OCI-LY3 (cell line): ENCODE results near the gene DHRSX.
"Not testable (repeated sequence)": the region's sequence is repeated elsewhere in the genome, so short reads cannot be mapped to it uniquely, and the experiment has no call there.

Experiments
- H2AFZ ChIP-seq: fragments of 200-600, 300-600 bp; shearing (Covaris generic); 2 replicates; pipeline ENCODE4 v1.6.0; 2014; ENCODE audit warnings: antibody characterized with exemption, low read depth, low read length
- H3K27ac ChIP-seq: fragments of 200-600, 300-600 bp; sonication (generic); 2 replicates; pipeline ENCODE4 v1.5.1; 2014; ENCODE audit warnings: mild to moderate bottlenecking, low read length, moderate library complexity, mixed read lengths
- H3K27me3 ChIP-seq: fragments of 200-600, 300-600 bp; sonication (generic); 2 replicates; pipeline ENCODE4 v1.6.1; 2014; ENCODE audit warnings: low read depth, low read length, mixed read lengths
- H3K36me3 ChIP-seq: fragments of 200-600, 300-600 bp; sonication (generic); replicated peaks from 2 replicates; pipeline ENCODE3; 2014; ENCODE audit warnings: low read depth, low read length, mixed read lengths
- H3K4me1 ChIP-seq: fragments of 300-600, 200-600 bp; sonication (generic); 2 replicates; pipeline ENCODE4 v1.6.1; 2014; ENCODE audit warnings: low read length, mixed read lengths
- H3K4me2 ChIP-seq: fragments of 200-600, 300-600 bp; sonication (generic); 2 replicates; pipeline ENCODE4 v1.6.1; 2014; ENCODE audit warnings: low read length, mixed read lengths
- H3K4me3 ChIP-seq: fragments of 300-600, 200-600 bp; sonication (generic); 2 replicates; pipeline ENCODE4 v1.5.1; 2014; ENCODE audit warnings: antibody characterized with exemption, mild to moderate bottlenecking, low read length, moderate library complexity
- H3K79me2 ChIP-seq: fragments of 300-600, 200-600 bp; shearing (Covaris generic); 2 replicates; pipeline ENCODE4 v1.6.1; 2014; ENCODE audit warnings: mild to moderate bottlenecking, low read length, mixed read lengths
- H3K9ac ChIP-seq: fragments of 300-600, 200-600 bp; shearing (Covaris generic); 2 replicates; pipeline ENCODE4 v1.6.0; 2014; ENCODE audit warnings: mild to moderate bottlenecking, low read length, moderate library complexity
- H3K9me3 ChIP-seq: fragments of 200-600, 300-600 bp; shearing (Covaris generic); 2 replicates; pipeline ENCODE4 v1.6.1; 2014; ENCODE audit warnings: low read length, mixed read lengths; ENCODE audit not compliant: insufficient read depth
- H4K20me1 ChIP-seq: fragments of 200-600, 300-600 bp; sonication (generic); 2 replicates; pipeline ENCODE4 v1.6.1; 2016; ENCODE audit warnings: low read length, mixed read lengths; ENCODE audit not compliant: insufficient read depth
- EZH2phosphoT487 ChIP-seq: fragments of 200-600 bp; shearing (Covaris generic); IDR thresholded peaks from 2 replicates; pipeline ENCODE4 v1.6.1; 2018; ENCODE audit warnings: antibody characterized with exemption, mixed run types, low read depth
- TF ChIP-seq, protein P1 (sequence below): fragments of 200-600, 300-600 bp; sonication (generic); IDR thresholded peaks from 2 replicates; pipeline ENCODE4 v1.5.1; 2014; ENCODE audit warnings: antibody characterized with exemption, low read length, low read depth

Gene DHRSX

DNA sequence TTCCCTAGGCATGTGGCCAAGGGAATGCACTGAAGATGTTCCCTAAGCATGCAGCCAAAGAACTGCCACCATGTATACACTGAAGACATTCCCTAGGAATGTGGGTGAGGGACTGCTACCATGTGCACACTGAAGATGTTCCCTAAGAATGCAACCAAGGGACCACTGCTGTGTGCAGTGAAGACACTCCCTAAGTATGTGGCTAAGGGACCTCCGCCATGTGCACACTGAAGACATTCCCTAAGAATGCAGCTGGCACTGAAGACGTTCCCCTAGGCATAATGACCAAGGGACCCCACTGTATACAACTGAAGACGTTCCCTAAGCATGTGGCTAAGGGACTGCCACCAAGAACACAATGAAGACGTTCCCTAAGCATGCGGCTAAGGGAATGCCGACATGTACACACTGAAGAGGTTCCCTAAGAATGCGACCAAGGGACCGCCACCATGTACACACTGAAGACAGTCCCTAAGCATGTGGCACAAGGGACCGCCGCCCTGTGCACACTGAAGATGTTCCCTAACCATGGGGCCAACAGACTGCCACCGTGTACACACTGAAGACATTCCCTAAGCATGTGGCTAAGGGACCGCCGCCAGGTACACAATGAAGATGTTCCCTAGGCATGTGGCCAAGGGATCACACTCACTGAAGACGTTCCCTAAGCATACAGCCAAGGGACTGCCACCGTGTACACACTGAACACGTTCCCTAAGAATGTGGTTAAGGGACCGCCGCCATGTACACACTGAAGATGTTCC lies 25.6 kb downstream of the DHRSX start:
- H3K79me2 ChIP-seq, result peaks cover 92% of the 10 kb centered on the region
- peaks cover 71% of the 10 kb centered on the region for H4K20me1 ChIP-seq

DNA sequence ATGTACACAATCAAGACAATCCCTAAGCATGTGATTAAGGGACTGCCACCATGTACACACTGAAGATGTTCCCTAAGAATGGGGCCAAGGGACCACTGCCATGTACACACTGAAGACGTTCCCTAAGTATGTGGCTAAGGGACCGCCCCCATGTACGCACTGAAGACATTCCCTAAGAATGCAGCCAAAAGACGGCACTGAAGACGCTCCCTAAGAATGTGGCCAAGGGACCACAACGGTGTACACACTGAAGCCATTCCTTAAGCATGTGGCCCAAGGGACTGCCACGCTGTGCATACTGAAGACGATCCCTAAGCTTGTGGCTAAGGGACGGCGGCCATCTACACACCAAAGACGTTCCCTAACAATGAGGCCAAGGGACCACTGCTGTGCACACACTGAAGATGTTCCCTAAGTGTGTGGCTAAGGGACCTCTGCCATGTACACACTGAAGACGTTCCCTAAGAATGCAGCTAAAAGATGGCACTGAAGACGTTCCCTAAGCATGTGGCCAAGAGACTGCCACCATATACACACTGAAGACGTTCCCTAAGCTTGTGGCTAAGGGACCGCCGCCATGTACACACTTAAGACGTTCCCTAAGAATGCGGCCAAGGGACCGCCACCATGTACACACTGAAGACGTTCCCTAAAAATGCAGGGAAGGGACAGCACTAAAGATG lies 26.4 kb downstream of the DHRSX start:
- H4K20me1 ChIP-seq, result peaks cover 69% of the 10 kb centered on the region

More for the DNA sequence above, 25.6 kb downstream of the DHRSX start:
- Histone ChIP-seq H3K9me3 (no peaks in the 10 kb centered on the region), H3K9ac (no peak overlapping the region), H3K4me1 (no peaks in the 10 kb centered on the region), H2AFZ (no peak overlapping the region), H3K27me3 (no peaks in the 10 kb centered on the region), H3K27ac (no peak overlapping the region), H3K4me2 (no peak overlapping the region), H3K36me3 (peaks cover 18% of the 10 kb centered on the region), H3K4me3 (no peak overlapping the region)
- TF ChIP-seq EZH2phosphoT487, result no peak
- TF ChIP-seq, protein P1, sequence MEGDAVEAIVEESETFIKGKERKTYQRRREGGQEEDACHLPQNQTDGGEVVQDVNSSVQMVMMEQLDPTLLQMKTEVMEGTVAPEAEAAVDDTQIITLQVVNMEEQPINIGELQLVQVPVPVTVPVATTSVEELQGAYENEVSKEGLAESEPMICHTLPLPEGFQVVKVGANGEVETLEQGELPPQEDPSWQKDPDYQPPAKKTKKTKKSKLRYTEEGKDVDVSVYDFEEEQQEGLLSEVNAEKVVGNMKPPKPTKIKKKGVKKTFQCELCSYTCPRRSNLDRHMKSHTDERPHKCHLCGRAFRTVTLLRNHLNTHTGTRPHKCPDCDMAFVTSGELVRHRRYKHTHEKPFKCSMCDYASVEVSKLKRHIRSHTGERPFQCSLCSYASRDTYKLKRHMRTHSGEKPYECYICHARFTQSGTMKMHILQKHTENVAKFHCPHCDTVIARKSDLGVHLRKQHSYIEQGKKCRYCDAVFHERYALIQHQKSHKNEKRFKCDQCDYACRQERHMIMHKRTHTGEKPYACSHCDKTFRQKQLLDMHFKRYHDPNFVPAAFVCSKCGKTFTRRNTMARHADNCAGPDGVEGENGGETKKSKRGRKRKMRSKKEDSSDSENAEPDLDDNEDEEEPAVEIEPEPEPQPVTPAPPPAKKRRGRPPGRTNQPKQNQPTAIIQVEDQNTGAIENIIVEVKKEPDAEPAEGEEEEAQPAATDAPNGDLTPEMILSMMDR, result no peak

DNA sequence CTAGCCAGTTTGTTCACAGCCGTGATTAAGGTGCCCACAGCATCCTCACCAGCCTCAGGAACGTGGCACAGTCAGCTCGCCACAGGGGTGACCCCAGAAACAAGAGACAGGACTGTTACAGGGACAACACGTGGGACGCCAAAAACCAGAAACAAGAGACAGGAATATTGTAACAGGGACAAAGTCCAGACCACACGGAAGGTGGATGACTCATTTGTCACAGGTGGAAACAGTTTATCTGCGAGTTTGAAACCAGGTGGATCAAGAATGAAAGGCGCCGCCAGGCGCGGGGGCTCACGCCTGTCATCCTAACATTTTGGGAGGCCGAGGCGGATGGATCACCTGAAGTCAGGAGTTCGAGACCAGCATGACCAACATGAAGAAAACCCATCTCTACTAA lies 27.7 kb downstream of the DHRSX start:
- not testable (repeated sequence) for H3K27ac ChIP-seq, H3K4me3 ChIP-seq, H2AFZ ChIP-seq, H3K4me2 ChIP-seq, H3K9ac ChIP-seq, H3K9me3 ChIP-seq, H3K4me1 ChIP-seq, H3K27me3 ChIP-seq
- peaks cover 18% of the 10 kb centered on the region for H3K36me3 ChIP-seq
- H4K20me1 ChIP-seq, result peaks cover 69% of the 10 kb centered on the region
- H3K79me2 ChIP-seq, result peaks cover 92% of the 10 kb centered on the region

More for the DNA sequence above, 26.4 kb downstream of the DHRSX start:
- Histone ChIP-seq H3K36me3 (peaks cover 19% of the 10 kb centered on the region), H3K27me3 (no peaks in the 10 kb centered on the region), H3K79me2 (peaks cover 92% of the 10 kb centered on the region), H2AFZ (no peak overlapping the region), H3K4me2 (no peak overlapping the region), H3K4me1 (no peaks in the 10 kb centered on the region), H3K4me3 (no peak overlapping the region), H3K27ac (no peak overlapping the region), H3K9ac (no peak overlapping the region), H3K9me3 (no peaks in the 10 kb centered on the region)
- no peak for TF ChIP-seq EZH2phosphoT487
- TF ChIP-seq, protein P1, result no peak

DNA sequence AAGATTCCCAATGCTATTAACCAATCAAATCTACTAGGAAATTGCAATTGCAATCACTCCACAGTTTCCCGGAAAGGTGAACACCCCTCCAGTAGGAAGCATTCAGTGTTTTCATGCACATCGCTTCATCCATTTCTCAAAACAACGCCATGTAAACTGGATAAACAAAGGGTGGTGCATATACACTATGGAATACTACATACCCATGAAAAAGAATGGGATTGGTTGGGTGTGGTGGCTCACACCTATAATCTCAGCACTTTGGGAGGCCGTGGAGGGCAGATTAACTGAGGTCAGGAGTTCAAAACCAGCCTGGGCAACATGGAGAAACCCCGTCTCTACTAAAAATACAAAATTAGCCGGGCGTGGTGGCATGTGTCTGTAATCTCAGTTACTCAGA lies 29.1 kb downstream of the DHRSX start:
- Histone ChIP-seq H3K79me2 (peaks cover 91% of the 10 kb centered on the region), H3K36me3 (peaks cover 18% of the 10 kb centered on the region), H3K9me3 (no peaks in the 10 kb centered on the region), H3K27ac (no peak overlapping the region), H3K4me2 (no peak overlapping the region), H4K20me1 (peaks cover 72% of the 10 kb centered on the region), H3K9ac (no peak overlapping the region), H2AFZ (no peak overlapping the region), H3K27me3 (no peaks in the 10 kb centered on the region), H3K4me3 (no peak overlapping the region), H3K4me1 (no peaks in the 10 kb centered on the region)
- no peak for TF ChIP-seq EZH2phosphoT487
- TF ChIP-seq, protein P1, result no peak

GRCh38 chrX:2471126-2471525 lies 29.6 kb downstream of the DHRSX start:
- Histone ChIP-seq H3K79me2 (peaks cover 91% of the 10 kb centered on the region), H4K20me1 (peaks cover 73% of the 10 kb centered on the region), H3K36me3 (peaks cover 18% of the 10 kb centered on the region)
- not testable (repeated sequence) for H3K4me3 ChIP-seq, H2AFZ ChIP-seq, H3K27me3 ChIP-seq, H3K9ac ChIP-seq, H3K9me3 ChIP-seq, H3K27ac ChIP-seq, H3K4me2 ChIP-seq, H3K4me1 ChIP-seq

- peaks cover 91% of the 10 kb centered on the region for H3K79me2 ChIP-seq
- not testable (repeated sequence) for H3K9me3 ChIP-seq, H3K4me2 ChIP-seq, H3K9ac ChIP-seq, H3K4me3 ChIP-seq, H3K27ac ChIP-seq, H3K27me3 ChIP-seq, H2AFZ ChIP-seq, H3K4me1 ChIP-seq
- H4K20me1 ChIP-seq, result peaks cover 73% of the 10 kb centered on the region
- peaks cover 18% of the 10 kb centered on the region for H3K36me3 ChIP-seq
Measured at GRCh38 chrX:2469852-2470251, 30.9 kb downstream of the DHRSX start.
